Gastroesophageal sphincter (tissue), 4 donors: Measurements from ENCODE around the gene PTPRE. TPM values are rescaled to one million over a fixed set of nuclear protein-coding genes. Genes with fewer than 3 reads are reported as not detected.
A peak's percentile ranks its signal among the peaks of the same experiment; 100 is the strongest.

Source experiments
- ATAC-seq: fragments of 150-250 bp; one replicate; pipeline ENCODE4 v1.9.1; 2016; ENCODE audit warnings: mild to moderate bottlenecking, moderate library complexity
- H3K27ac ChIP-seq, 4 donors: fragments of 200-600 bp; sonication (generic) in 3 of 4; 1 replicate in 3 of 4; 2 replicates in 1 of 4; pipeline ENCODE4 v1.5.1; 2016 to 2019
- H3K27me3 ChIP-seq: fragments of 200-600 bp; sonication (generic); one replicate; pipeline ENCODE4 v1.5.1; 2019
- H3K36me3 ChIP-seq, 2 donors: fragments of 200-600 bp; sonication (generic); one replicate each; pipeline ENCODE4 v1.5.1; 2019; ENCODE audit warnings: control low read depth in 1 of 2
- H3K4me1 ChIP-seq, 3 donors: fragments of 200-600 bp; sonication (generic); 1 replicate in 2 of 3; 2 replicates in 1 of 3; pipeline ENCODE4 v1.5.1; 2016 to 2019; ENCODE audit warnings: control low read depth in 2 of 3
- H3K4me3 ChIP-seq, 2 donors: fragments of 200-600 bp; sonication (generic); one replicate each; pipeline ENCODE4 v1.5.1; 2019; ENCODE audit warnings: mild to moderate bottlenecking in 1 of 2, moderate library complexity in 1 of 2
- H3K9me3 ChIP-seq, 3 donors: fragments of 200-600 bp; sonication (generic); one replicate each; pipeline ENCODE4 v1.5.1; 2017 to 2019; ENCODE audit warnings: control low read depth in 2 of 3
- EP300 ChIP-seq: sonication (generic); formaldehyde crosslinking; IDR thresholded peaks from one replicate; pipeline ENCODE4 v1.6.1; 2017; ENCODE audit warnings: antibody characterized with exemption, mild to moderate bottlenecking
- POLR2A ChIP-seq, 2 donors: fragments of 450-650 bp; IDR thresholded peaks; one replicate each; pipeline ENCODE4 v1.6.1; 2017; ENCODE audit warnings: antibody characterized with exemption in 2 of 2, mild to moderate bottlenecking in 2 of 2, moderate library complexity in 1 of 2
- POLR2AphosphoS5 ChIP-seq: sonication (generic); formaldehyde crosslinking; IDR thresholded peaks from one replicate; pipeline ENCODE4 v1.6.1; 2017; ENCODE audit warnings: antibody characterized with exemption
- WGBS, 2 donors: methylation state at CpG; one replicate each; pipeline ENCODE4 v1.1.5; 2018; ENCODE audit warnings: low coverage in 1 of 2; 5-methylcytosine and 5-hydroxymethylcytosine counted together
- total RNA-seq, 4 donors: library from RNA; depleted of rRNA; stranded (reverse); fragments of >200 nt; gene quantifications; one replicate each; pipeline ENCODE4 v1.1.0, GENCODE V29; 2016
- TF ChIP-seq, protein P1 (sequence below), 4 experiments: fragments of 200-600 bp in 2 of 4; fragments of 450-650 bp in 2 of 4; sonication (generic) in 1 of 4; IDR thresholded peaks; one replicate each; pipeline ENCODE4 v1.5.1; 2017 to 2019; ENCODE audit warnings: antibody characterized with exemption in 4 of 4, mild to moderate bottlenecking in 2 of 4, moderate library complexity in 2 of 4

The PTPRE gene
- total RNA-seq, 4 donors from 2014 or later = 6.4 to 16.4 (median 8.5) TPM

DNA sequence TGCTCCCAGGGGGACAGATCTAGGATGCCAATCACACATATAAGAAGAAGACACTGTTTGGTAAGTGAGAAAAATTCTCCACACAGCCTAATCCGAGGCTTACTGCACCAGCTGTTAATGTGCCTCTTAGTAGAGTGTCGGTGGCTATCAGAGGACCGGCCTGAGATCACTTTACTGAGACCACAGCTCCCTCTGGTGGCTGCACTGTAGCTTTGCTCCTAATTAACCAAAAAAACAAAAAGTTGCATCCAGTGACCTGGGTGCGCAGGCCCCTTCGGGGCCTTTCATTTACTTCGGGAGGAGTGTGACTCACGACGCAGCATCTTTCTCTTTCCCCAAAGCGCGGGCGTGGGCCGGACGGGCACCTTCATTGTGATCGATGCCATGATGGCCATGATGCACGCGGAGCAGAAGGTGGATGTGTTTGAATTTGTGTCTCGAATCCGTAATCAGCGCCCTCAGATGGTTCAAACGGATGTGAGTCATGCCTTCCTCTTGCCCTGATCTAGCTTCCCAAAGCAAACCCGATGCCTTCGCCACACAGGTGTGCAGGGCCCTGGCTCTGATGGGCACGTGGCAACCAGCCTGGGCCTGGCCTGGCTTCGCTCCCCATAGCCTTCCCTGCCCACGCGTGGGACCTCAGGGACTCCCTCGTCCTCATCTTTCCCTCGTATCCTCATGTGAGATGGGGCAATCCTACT is 162.6 kb downstream of the PTPRE start:
- TF ChIP-seq, protein P1, sequence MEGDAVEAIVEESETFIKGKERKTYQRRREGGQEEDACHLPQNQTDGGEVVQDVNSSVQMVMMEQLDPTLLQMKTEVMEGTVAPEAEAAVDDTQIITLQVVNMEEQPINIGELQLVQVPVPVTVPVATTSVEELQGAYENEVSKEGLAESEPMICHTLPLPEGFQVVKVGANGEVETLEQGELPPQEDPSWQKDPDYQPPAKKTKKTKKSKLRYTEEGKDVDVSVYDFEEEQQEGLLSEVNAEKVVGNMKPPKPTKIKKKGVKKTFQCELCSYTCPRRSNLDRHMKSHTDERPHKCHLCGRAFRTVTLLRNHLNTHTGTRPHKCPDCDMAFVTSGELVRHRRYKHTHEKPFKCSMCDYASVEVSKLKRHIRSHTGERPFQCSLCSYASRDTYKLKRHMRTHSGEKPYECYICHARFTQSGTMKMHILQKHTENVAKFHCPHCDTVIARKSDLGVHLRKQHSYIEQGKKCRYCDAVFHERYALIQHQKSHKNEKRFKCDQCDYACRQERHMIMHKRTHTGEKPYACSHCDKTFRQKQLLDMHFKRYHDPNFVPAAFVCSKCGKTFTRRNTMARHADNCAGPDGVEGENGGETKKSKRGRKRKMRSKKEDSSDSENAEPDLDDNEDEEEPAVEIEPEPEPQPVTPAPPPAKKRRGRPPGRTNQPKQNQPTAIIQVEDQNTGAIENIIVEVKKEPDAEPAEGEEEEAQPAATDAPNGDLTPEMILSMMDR (IDR thresholded peaks at IDR 0.05) = peak in 3 of 4 experiments; percentile 70 to 80 (median 80)
- no peak for TF ChIP-seq POLR2AphosphoS5
- no peak for TF ChIP-seq POLR2A (IDR thresholded peaks at IDR 0.05)
- TF ChIP-seq EP300 = no peak
- H3K4me3 ChIP-seq = no peak overlapping the region
- peaks cover 0 to 75% of the 10 kb centered on the region in 2 donors for H3K36me3 ChIP-seq
- H3K4me1 ChIP-seq = peaks cover 0 to 13% (median 0%) of the 10 kb centered on the region in 3 donors
- peak; percentile 42 for ATAC-seq
- H3K9me3 ChIP-seq = no peaks in the 10 kb centered on the region
- 48 to 60% methylated on average over 1 to 18 of the region's 28 CpGs for WGBS, 2 donors
- no peak overlapping the region for H3K27ac ChIP-seq
- peaks cover 5% of the 10 kb centered on the region for H3K27me3 ChIP-seq

DNA sequence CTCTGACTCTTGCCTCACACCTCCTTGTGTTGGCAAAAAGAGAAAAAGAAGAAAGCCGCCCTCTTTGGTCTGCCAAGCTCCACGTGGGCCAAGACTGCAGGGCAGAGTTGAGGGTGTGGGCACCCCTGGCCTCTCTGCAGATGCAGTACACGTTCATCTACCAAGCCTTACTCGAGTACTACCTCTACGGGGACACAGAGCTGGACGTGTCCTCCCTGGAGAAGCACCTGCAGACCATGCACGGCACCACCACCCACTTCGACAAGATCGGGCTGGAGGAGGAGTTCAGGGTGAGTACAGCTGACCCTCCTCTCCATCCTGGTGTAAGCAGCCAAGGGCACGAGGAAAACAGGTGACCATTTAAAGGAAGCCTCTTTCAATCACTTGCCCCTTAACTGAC is 163.3 kb downstream of the PTPRE start:
- Histone ChIP-seq H3K27me3 (peaks cover 5% of the 10 kb centered on the region), H3K9me3 (no peaks in the 10 kb centered on the region), H3K27ac (no peak overlapping the region), H3K4me3 (no peak overlapping the region), H3K36me3 (peaks cover 0 to 81% of the 10 kb centered on the region in 2 donors), H3K4me1 (peaks cover 0 to 7% (median 0%) of the 10 kb centered on the region in 3 donors)
- TF ChIP-seq, protein P1 (IDR thresholded peaks at IDR 0.05) = no peak
- TF ChIP-seq POLR2AphosphoS5 (no peak), POLR2A (IDR thresholded peaks at IDR 0.05) (no peak), EP300 (no peak)
- no peak for ATAC-seq
- WGBS, 2 donors = 75% methylated on average over 3 of the region's 10 CpGs; no CpG with 5 or more reads in 1 of the 2 donors

DNA sequence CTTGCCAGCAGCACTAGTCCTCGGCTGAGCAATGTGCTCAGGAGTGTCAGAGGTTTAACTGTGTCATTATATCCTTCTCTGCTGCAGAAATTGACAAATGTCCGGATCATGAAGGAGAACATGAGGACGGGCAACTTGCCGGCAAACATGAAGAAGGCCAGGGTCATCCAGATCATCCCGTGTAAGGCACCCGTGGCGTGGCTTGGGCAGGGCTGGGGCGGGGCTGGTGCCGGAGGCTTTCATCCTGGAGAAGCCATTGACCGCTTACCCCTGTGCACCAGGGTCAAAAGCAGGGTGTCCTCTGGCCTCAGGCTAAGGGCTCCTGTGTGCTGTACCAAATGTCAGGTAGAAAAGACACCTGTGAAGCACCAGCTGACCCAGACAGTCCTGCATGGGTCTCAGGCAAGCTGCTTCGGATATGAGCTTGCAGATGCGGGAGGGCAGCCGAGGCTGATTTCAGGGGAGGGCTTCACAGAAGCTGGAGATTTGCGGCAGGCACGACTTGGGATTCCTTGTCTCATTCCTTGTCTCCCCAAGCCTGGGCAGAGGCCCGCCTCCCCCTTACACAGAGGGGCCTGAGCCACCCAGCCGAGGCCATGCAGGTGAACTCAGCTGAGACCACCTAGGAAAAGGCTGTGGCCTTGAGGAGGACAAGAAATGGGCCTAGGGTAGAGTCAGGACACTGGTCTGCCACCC is 164.0 kb downstream of the PTPRE start:
- Histone ChIP-seq H3K27me3 (peaks cover 5% of the 10 kb centered on the region), H3K4me1 (no peaks in the 10 kb centered on the region), H3K27ac (no peak overlapping the region), H3K4me3 (no peak overlapping the region), H3K9me3 (no peaks in the 10 kb centered on the region), H3K36me3 (peaks cover 0 to 86% of the 10 kb centered on the region in 2 donors)
- ATAC-seq = no peak
- TF ChIP-seq POLR2AphosphoS5 (no peak), EP300 (no peak)
- 67 to 70% methylated on average over 1 to 2 of the region's 17 CpGs for WGBS, 2 donors

DNA sequence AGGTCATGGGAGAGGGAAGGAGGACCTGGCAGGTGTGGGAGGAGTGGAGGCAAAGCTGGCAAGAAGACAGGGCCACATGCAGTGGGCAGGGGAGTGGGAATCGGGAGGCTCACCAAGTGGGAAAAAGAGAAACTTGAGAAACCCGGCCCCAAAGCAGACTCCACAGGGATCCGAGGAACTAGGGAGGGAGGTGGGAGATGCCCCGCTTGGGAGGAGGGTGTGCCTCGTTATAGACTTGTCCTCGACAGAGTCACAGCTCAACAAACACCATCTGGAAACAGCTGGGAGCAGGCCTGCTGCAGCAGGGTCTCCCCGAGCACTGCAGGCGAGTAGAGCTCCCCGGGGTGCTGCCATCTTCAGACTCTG is 164.5 kb downstream of the PTPRE start:
- peaks cover 0 to 81% of the 10 kb centered on the region in 2 donors for H3K36me3 ChIP-seq

DNA sequence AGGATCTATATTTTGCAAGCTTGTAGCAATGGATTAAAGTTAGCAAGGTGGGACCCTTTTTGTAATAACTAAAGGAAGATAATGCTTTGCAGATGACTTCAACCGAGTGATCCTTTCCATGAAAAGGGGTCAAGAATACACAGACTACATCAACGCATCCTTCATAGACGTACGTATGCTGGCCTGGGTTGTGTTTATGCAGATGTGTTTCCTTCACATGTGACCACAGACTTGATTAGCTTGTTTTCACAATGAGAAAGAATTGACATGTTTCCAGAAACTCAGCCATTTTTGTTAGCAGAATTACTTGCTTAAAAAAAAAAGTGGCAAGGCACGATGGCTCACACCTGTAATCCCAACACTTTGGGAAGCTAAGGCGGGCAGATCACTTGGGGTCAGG is 165.1 kb downstream of the PTPRE start:
- ATAC-seq = no peak
- Histone ChIP-seq H3K27me3 (peaks cover 7% of the 10 kb centered on the region), H3K27ac (no peak overlapping the region), H3K4me1 (no peaks in the 10 kb centered on the region), H3K36me3 (peaks cover 0 to 81% of the 10 kb centered on the region in 2 donors), H3K9me3 (no peaks in the 10 kb centered on the region), H3K4me3 (no peak overlapping the region)
- no peak for TF ChIP-seq EP300
- TF ChIP-seq POLR2AphosphoS5 = no peak
- TF ChIP-seq, protein P1 (IDR thresholded peaks at IDR 0.05) = no peak
- TF ChIP-seq POLR2A (IDR thresholded peaks at IDR 0.05) = no peak
- WGBS, 2 donors = 71 to 77% methylated on average over 4 to 5 of the region's 6 CpGs

More for the DNA sequence above, 164.5 kb downstream of the PTPRE start:
- WGBS, 2 donors = 49 to 59% methylated on average over 3 to 9 of the region's 9 CpGs
- H3K4me1 ChIP-seq = no peaks in the 10 kb centered on the region
- no peak for TF ChIP-seq POLR2A (IDR thresholded peaks at IDR 0.05)
- TF ChIP-seq POLR2AphosphoS5 = no peak
- TF ChIP-seq, protein P1 (IDR thresholded peaks at IDR 0.05) = no peak
- TF ChIP-seq EP300 = no peak
- no peaks in the 10 kb centered on the region for H3K9me3 ChIP-seq
- H3K27ac ChIP-seq = no peak overlapping the region
- no peak overlapping the region for H3K4me3 ChIP-seq
- peaks cover 5% of the 10 kb centered on the region for H3K27me3 ChIP-seq
- ATAC-seq = no peak
